Bone marrow (tissue), 2 donors: ENCODE results near the gene UBR1.
"Not testable (repeated sequence)": the region's sequence is repeated elsewhere in the genome, so short reads cannot be mapped to it uniquely, and the experiment has no call there.

ENCODE experiments used
- DNase-seq, 2 donors: peaks; one replicate each; lab custom pipeline; 2025; lab: John Stamatoyannopoulos, UW

UBR1 gene

DNA sequence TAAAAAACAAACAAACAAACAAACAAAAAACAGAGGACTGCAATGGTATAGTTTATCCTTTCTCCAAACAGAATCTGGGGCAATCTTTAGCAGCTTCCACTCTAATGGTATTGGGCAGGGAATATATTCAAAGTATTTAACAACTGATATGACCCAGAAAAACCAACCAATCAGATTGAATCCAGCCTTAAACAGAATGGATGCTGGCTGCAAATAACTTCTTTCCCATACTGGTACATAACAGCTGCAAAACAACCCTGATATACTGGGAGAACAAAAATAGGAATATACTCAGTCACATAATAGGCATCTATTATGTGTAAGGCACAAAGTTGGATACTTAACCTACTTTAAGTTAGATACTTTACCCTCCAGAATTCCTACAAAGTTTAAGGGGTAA lies 49.1 kb downstream of the UBR1 start:
- DNase-seq, result no peak

DNA sequence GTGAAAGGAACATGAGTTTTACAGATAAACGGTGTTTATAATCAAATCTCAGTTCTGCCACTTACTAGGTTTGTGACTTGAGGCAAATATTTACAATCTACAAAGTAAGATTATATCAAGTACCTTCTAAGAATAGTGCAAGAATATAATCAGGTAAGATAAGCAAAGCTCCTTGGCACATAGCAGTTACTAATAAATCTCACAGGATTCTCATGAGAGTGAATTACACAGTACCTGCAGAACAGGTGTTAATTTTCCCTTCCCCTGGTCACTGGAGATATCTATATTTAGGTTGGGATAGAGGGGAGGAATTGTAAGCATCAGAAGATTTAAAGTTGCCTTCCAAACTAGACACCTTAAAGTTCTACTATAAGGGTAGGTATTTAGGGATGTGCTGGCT lies 53.0 kb downstream of the UBR1 start:
- no peak for DNase-seq

DNA sequence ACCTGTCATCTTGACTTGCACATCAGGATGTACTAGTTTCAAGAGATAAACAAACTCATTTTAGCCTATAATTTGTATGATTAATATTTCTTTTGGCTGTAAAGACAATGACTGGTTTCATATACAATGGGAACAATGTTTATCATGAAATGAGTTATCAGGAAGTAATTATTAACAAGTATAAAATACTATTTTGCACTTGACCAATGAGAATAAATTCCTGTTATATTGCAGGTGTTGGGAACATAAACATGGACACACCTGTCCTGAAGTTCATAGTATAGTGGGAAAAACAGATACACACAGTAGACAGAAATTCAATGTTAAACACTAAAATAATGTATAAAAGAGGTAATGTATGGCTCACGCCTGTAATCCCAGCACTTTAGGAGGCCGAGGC lies 56.9 kb downstream of the UBR1 start:
- no peak for DNase-seq

DNA sequence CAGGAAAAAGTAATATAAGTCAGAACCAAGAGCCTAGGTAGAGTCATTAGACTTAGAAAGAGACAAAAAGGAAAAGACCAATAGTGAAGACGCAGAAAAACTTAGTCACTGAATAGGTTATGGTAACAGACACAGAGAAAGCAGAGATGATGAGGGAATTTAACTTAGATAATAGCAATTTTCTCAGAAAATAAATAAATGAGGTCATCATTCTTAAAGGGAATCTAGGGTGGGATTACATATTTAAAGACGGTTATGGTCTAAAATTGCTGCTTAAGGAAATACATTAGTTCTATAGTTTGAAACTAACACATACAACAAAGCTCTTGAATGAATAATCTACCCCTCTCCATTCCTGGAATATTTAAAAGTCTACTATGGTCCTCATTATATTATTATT lies 59.4 kb downstream of the UBR1 start:
- DNase-seq, result no peak

DNA sequence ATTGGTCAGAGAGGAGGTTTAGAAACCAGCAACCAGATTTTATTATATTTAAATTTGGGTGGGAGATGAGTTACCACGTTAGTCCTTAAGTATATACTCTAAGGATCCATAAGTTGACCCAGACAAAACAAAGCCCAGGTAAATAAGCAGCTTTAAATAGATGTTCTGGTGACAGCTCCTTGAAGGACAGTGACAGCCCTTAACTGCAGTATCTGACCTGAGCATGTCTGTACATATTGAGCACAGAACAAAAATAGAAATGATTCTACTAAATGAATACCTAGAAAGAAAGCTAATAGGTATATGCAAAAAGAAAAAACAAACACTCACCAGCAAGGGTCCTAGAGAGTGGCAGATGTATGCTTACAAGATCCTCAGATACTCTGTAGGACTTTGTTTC lies 63.0 kb downstream of the UBR1 start:
- DNase-seq, result no peak

DNA sequence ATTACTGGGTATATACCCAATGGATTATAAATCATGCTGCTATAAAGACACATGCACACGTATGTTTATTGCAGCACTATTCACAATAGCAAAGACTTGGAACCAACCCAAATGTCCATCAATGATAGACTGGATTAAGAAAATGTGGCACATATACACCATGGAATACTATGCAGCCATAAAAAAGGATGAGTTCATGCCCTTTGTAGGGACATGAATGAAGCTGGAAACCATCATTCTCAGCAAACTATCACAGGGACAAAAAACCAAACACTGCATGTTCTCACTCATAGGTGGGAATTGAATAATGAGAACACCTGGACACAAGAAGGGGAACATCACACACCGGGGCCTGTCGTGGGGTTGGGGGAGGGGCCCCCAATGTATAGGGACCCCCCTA lies 64.8 kb downstream of the UBR1 start:
- DNase-seq, result not testable (repeated sequence)

DNA sequence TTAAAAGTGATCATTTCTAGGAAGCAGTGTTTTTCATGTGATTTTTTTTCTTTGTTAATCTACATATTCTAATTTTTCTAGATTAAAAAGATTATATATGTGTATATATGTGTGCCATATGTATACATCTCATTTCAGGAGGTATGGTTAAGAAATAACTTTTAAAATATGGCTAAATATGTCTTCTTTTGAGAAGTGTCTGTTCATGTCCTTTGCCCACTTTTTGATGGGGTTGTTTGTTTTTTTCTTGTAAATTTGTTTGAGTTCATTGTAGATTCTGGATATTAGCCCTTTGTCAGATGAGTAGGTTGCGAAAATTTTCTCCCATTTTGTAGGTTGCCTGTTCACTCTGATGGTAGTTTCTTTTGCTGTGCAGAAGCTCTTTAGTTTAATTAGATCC lies 70.6 kb downstream of the UBR1 start:
- not testable (repeated sequence) for DNase-seq

DNA sequence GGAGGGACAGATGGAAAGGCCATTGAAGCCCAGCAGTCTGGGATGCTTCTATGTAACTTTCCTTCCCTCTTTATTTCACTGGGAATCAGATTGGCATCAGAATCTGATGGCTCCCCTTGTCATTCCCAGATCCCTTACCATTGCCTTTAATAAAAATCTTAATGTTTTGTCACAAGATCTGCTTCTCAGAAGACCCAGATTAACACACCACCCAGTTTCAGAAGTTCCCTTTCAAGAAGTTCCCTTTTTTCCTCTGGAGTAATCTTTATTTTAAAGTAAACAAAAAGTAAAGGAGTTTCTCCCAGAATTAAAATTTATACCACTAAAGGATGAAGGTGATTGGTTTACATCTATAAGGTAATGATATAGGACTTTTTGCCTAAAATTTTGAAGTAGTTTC lies 76.4 kb downstream of the UBR1 start:
- DNase-seq, result no peak

DNA sequence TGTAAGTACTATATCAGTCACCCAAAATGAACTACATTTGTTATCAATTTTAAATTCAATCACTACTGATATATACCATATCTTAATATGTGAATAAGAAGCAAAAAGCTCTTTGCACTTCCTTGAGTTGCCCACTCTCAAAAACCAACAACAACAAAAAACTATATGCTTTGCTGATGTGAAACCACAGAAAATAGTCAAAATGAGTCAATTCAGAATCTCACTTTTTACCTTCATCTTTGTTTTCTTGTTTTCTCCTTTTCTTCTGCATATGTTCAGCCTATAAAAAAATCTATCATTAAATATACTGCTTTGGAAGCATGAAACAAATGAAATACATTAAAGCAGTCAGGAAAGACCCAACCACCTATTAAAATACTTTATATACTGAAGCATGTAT lies 80.7 kb downstream of the UBR1 start:
- DNase-seq, result no peak

DNA sequence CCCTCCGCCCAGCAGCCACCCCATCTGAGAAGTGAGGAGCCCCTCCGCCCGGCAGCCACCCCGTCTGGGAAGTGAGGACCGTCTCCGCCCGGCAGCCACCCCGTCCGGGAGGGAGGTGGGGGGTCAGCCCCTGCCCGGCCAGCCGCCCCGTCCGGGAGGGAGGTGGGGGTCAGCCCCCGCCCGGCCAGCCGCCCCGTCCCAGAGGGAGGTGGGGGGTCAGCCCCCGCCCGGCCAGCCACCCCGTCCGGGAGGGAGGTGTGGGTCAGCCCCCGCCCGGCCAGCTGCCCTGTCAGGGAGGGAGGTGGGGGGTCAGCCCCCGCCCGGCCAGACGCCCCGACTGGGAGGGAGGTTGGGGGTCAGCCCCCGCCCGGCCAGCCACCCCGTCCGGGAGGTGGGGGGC lies 91.2 kb downstream of the UBR1 start:
- not testable (repeated sequence) for DNase-seq

DNA sequence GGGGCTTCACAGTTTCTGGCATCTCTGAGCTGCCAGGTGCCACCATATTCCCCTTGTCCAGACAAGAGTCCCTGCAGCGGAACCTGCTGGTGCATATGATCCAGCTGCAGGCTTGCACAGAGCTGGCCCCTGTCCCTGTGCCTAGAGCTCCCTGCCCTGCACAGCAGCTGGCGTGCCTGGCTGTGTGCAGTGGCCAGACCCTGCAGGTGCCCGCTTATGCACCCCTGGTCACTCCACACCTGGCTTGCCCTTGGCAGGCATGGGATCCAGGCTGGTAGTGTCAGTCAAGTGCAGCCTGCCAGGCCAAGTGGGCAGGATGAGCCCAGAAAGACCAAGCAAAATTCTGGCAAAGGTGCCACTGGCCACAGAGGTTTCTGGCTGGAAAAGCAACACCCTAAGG lies 96.6 kb downstream of the UBR1 start:
- DNase-seq, result no peak

DNA sequence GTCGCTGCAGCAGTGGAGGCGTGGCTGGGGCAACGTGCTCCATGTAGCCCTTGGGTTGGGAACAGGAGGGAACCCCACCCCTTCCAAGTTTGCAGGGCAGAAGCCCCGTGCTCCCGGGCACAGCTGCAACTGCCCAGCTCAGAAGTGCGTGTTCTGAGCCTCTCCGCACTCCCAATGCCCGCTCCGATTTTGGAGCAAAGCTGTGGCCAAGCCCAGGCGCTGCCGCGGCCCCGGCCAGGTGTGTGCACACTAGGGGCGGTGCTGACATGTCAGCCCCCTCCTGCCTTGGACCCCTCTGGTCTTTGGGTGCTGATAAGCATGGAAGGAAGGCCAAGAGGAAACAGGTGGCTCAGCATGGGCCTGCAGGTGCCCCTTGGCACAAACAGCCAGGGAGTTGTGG lies 97.7 kb downstream of the UBR1 start:
- no peak for DNase-seq

DNA sequence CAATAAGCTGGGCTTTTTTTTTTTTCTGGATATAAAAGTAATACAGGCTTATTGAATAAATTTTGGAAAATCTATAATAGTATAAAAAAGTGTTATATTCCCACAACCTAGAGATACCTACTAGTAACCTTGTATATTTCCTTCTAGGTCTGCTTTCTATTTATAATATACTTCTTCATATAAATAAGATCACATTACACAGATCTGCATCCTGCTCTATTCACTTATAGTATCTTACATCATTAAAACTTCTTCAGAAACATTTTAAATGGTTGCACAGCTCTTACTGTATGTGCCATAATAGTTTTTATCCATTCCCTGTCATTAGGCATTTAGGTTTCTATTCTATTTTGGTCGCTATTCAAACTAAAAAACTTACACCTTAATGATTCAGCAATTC lies 98.3 kb downstream of the UBR1 start:
- DNase-seq, result no peak

DNA sequence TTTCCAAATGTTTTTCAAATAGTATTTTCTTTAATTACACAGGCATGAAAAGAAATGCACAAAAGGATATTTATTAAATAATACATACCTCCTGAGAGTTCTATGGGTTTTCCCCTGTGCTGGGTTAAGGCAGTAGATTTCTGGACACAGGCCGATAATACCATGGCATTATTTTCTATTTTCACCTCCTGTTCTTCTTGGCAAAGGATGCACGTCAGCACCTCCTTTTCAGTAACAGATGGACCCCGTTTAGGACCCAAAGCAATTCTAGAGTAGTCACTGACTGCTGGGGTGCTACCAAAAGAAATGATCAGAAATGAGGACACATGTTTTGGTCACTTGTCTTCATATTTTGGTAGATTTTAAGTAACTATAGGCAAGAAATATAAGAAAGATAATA lies 98.8 kb downstream of the UBR1 start:
- no peak for DNase-seq

DNA sequence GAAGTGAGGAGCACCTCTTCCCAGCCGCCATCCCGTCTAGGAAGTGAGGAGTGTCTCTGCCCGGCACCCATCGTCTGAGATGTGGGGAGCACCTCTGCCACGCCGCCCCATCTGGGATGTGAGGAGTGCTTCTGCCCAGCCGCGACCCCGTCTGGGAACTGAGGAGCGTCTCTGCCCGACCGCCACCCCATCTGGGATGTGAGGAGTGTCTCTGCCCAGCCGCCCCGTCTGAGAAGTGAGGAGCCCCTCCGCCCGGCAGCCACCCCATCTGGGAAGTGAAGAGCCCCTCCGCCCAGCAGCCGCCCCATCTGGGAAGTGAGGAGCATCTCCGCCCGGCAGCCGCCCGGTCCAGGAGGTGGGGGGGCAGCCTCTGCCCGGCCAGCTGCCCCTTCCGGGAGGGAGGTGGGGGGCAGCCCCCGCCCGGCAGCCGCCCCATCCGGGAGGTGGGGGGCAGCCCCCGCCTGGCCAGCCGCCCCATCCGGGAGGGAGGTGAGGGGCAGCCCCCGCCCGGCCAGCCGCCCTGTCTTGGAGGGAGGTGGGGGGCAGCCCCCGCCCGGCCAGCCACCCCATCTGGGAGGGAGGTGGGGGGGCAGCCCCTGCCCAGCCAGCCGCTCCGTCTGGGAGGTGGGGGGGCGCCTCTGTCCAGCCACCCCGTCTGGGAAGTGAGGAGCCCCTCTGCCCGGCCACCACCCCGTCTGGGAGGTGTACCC lies 100.8 kb downstream of the UBR1 start:
- not testable (repeated sequence) for DNase-seq

DNA sequence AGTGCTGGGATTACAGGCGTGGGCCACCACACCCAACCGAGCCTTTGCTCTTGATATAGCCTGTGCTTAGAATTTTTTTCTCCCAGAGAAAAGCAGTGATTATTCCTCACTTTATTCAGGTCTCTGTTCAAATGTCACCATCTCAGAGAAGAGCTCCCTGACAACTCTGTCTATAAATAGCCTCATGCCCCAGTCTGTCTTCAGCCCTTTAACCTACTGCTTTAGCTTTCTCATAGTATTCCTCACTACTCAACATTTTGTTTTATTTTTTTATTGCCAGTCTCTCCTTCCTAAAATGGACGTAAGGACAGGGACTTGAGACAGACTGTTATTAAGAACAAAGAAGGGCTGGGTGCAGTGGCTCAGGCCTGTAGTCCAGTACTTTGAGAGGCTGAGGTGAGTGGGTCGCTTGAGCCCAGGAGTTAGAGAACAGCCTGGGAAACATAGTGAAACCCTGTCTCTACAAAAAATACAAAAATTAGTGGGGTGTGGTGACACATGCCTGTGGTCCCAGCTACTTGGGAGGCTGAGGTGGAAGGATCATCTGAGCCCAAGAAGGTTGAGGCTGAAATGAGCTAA lies 106.5 kb downstream of the UBR1 start:
- no peak for DNase-seq

DNA sequence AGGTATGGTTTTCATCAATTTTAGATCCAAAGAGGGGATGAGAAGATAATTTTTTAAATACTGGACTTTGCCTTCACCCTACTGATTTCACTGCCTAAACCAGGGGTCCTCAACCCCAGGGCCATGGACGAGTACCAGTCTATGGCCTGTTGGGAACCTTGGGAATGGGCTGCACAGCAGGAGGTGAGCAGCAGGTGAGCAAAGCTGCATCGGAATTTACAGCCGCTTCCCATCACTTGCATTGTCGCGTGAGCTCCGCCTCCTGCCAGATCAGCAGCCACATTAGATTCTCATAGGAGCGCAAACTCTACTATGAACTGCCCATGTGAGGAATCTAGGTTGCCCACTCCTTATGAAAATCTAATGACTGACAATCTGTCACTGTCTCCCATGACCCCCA lies 109.0 kb downstream of the UBR1 start:
- no peak for DNase-seq

DNA sequence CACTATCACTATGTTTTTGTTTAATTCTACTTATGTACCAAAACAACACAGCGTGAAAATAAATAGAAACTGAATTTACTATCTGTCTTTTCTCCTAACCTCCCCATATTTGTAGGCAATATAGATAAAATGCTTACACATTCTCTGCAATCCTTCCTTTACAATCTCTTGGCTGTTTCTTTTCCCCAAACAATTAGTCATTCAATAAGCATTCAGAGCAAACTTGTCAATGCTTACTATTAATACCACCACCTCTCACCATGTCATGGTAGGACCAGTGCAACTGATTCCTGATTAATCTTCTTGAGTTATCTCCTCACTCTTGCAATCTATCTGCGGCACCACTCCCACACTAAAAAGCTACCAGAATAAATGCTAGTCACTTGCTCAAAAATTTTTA lies 111.3 kb downstream of the UBR1 start:
- DNase-seq, result no peak

DNA sequence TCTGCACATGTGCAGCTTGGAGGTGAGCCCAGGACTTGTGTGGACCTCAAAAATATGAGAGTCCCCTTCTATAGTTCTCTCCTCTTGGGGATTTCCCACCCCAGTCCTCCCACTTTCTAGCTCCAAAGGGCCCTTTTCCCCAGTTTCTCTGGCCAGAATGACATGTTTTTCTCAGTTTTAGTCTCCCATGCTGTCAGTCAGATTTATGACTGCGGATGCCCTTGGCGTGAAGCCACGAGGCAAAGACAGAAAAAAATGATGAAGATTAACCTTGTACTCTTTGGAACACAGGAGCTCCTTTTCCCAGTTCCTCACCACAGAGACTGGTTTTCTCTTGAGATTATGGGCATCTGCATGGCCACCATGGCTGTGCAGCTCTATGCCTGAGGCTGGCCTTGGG lies 113.2 kb downstream of the UBR1 start:
- DNase-seq, result no peak

DNA sequence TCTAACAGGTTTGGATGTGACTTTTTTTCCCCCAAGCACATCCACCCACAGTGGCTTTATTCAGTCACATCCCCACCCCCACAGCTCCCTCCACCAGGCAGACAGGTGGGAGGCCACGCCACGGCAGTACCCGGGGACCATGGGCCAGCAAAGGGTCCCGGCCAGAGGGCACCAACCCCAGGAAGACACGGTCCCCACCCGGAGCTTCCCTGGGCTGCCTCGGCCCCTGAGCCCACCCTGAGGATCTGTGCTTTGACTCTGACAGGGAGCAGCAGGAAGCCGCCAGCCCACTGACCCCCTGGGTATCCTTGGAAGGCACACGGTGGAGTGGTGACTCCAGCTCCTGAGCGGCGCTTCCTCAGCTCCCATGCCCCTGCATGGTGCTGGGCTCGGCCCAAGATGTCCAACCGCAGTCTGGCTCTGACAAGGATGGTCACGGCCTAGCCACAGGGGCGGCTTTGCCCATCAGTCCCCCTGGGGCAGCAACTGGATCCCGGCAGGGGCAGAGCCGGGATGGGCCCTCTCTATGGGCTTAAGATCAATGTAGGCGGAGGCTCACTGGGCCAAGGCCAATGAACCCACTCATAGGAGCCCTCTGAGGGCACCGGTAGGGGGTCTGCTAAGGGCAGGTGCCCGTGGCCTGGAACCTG lies 119.0 kb downstream of the UBR1 start:
- DNase-seq, result no peak

DNA sequence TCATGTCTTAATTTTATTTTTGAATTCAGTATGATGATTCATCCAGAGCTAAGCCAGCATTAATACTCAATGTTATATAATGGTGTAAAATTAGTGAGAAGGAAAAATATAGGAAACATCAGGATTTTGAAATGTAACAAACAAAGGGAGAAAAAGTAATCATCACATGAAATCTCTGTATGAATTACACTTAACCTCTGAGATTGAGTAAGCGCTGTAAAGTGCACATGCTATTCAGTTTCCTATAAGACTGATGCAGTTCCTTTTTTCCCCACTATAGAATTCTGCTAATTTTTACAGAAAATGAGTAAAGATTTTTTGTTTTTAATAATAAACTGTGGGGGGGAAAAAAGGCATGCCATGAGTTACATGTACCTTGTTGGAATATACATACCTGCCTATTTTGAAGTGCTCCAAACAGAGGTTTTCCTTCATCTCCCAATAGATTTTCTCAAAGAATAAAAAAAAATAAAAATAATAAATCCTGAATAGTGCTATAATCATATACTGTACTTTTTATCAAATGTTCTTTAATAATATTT lies 121.3 kb downstream of the UBR1 start:
- no peak for DNase-seq

DNA sequence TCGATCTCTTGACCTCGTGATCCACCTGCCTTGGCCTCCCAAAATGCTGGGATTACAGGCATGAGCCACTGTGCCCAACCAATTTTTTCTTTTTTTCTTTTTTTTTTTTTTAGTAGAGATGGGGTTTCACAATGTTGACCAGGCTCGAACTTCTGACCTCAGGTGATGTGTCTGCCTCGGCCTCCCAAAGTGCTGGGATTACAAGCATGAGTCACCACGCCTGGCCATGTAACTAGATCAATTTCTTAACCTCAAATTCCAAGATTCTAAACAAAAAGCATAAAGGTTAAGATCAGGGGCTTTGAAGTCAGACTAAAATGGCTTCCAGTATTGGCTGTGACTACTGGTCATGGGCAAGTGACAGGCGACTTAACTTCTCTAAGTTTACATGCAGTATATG lies 126.7 kb downstream of the UBR1 start:
- not testable (repeated sequence) for DNase-seq

DNA sequence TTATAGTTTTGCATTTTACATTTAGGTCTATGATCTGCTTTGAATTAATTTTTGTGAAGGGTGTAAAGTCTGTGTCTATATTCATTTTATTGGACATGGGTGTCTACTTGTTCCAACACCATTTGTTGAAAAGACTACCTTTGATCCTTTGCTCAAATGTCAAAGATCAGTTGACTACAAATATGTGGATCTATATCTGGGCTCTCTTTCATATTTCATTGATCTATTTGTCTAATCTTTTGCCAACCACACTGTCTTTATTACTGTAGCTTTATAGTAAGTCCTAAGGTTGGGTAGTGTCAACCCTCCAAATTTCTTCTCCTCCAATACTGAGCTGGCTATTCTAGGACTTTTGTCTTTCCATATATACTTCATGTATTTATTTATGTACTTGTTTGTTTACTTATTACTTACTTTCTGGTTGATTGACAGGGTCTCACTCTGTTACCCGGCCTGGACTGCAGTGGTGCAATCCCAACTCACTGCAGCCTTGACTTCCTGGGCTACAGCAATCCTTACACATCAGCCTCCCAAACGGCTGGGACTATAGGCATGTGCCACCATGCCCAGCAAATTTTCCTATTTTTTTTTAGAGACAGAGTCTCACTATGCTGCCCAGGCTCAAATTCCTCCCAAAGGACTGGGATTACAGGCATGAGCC lies 131.5 kb downstream of the UBR1 start:
- no peak for DNase-seq
